NCI-H446 treated with DMSO at 0.1 percent for 48 hours (cell line): ENCODE measurements around the gene TCF7L2.

Source experiments
- DNase-seq: peaks from one replicate; lab custom pipeline; 2025; lab: John Stamatoyannopoulos, UW

TCF7L2 gene

GRCh38 chr10:113067501-113067900 lies 117.5 kb downstream of the TCF7L2 start:
- DNase-seq: no peak

DNA sequence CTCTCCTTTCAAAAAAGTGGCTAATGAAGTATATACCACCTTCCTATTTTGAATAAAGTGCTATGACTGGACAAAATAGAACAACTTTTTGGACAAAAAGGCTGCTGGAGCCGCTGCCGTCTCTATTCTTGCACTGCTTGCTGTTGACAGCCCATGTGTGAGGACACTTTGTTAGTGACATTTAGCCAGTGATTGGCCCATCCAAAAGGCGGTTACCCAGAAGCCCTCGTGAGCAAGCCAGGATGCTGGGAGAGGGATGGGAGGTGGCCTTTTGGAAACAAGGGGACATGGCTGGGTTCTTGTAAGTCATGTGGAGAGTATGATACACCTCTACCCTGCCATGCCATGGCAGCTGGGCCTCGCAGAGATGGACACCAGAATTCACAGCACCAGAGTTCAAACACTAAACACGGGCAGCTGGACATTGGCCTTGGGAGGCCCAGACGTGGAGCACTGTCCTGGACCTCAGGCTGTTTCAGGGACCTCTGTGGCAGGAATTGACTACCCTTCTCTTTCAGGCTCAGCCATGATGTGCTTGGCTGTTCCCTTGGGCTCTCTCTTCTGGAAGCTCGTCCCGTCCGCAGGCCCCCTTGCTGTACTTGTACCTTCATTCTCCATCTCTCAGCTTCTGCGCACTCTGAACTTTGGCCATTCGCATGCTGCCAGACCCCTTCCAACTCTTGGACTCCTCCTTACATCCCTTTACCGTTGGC lies 118.3 kb downstream of the TCF7L2 start:
- DNase-seq: no peak

DNA sequence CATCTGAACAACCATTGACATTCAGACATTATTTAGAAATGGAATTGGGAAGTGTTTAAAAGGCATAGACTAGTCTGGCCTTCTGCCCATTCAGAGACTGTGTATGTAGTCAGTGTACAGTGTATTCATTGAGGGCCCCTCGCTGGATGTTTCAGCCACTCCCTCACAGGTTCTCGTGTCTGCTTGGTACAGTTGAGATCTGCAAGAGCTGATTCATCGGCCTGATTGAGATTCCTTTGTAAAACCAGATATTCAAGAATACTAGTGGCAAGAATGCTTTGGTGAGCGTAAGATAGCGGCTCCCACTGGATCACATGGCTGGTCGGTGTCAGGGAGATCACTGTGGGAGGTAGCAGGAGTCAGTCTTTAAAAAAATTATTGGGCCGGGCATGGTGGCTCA lies 119.5 kb downstream of the TCF7L2 start:
- no peak for DNase-seq

GRCh38 chr10:113071446-113071845 lies 121.4 kb downstream of the TCF7L2 start:
- no peak for DNase-seq

GRCh38 chr10:113073549-113074189 lies 123.6 kb downstream of the TCF7L2 start:
- no peak for DNase-seq

DNA sequence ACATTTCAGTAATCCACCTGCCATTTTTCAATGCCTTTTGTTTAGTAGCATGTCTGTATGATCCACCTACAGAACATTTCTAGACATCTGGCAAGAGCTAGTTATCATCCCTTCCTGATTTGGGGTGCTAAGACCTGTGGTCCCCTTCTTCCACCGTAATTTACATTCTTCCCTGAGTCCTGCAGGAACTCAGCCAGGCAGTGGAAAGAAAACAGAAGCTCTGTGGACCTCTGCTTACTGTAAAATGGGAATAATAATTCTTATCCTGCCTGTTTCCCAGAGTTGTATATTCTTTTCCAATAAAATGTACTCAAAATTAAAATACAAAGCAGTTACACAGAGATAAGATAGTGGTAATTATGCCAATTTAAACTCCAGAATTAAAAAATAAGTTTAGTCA lies 126.9 kb downstream of the TCF7L2 start:
- DNase-seq: no peak

GRCh38 chr10:113078282-113078907 lies 128.3 kb downstream of the TCF7L2 start:
- DNase-seq: no peak

- no peak for DNase-seq
Measured at GRCh38 chr10:113080061-113080924, 130.2 kb downstream of the TCF7L2 start.

- DNase-seq: no peak
Measured at GRCh38 chr10:113080925-113081229, 130.8 kb downstream of the TCF7L2 start.

GRCh38 chr10:113084031-113084430 lies 134.0 kb downstream of the TCF7L2 start:
- no peak for DNase-seq

GRCh38 chr10:113085776-113086175 lies 135.7 kb downstream of the TCF7L2 start:
- no peak for DNase-seq

DNA sequence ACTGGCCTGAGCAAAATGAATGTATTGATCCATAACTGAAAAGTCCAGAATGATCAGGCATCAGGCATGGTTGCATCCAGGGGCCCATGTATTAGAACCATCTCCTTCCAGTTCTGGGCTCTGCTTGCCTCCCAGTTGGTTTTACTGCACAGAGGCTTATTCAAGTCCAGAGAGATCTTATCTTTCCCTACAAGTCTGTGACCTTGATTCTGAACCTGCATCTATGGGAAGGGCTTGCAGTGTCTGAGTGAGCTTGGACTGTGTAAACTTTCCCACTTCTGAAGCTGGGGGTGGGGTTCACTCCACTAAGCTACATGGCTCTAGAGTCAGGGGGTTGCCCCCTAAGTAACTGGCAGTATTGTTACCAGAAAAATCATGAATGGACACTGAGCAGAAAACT lies 136.2 kb downstream of the TCF7L2 start:
- DNase-seq: no peak

DNA sequence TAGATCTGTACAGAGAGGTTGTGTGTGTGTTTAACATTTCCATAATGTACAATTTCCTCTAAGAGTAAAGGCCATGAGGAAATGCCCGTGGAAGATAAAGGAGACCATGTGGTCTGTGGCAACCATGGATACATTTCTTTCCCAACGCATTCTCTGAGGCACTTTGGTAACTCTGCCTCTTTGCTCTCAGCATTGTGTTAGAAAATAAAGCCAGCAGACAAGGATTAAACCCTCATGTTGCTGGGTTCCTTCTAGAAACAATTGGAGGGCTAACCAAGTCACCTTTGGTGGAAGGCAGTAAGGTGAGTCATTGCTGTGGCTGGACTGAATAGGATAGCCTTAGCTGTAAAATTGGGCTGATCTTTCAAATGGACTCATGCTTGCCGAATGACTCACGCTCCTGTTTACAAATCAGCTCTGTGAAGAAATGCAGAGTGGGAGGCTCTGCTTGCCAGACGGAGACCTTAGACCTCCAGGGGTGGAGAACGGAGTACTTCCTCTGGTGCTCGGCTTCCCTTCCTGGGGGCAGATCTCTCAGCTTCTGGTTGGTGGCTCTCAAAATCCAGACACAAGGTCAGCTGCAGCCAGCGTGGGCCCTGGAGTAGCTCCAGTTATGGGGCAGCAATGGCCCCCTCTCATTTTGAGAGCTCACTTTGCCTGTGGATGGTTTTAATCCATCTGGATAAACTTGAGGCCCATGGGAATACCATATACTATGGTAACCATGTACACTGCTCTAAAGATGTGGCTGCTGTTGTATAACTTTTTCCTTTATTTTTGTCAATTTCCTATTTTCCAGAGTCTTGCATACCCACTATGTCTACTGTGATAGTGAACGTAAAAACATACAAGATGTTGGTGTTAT lies 137.3 kb downstream of the TCF7L2 start:
- no peak for DNase-seq

DNA sequence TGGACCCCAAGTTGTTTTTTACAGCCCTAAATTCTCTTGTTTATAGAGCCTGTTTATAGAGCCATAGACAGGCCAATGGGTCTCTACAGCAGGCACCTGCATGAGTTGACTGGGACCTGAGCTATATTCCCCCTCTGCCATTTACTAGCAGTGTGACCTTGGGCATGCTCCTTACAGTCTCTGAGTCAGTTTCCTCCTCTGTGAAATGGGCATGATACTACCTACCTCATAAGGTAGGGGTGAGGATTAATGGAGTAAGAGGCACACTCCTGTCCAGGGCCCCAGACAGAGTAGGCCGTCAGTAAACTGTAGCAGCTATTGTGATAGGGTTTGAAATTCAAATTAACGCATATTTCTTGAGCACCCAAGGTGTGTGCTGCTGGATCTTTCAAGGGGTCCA lies 138.1 kb downstream of the TCF7L2 start:
- no peak for DNase-seq

GRCh38 chr10:113089551-113089950 lies 139.5 kb downstream of the TCF7L2 start:
- DNase-seq: no peak

- no peak for DNase-seq
Measured at GRCh38 chr10:113091920-113092319, 141.9 kb downstream of the TCF7L2 start.

DNA sequence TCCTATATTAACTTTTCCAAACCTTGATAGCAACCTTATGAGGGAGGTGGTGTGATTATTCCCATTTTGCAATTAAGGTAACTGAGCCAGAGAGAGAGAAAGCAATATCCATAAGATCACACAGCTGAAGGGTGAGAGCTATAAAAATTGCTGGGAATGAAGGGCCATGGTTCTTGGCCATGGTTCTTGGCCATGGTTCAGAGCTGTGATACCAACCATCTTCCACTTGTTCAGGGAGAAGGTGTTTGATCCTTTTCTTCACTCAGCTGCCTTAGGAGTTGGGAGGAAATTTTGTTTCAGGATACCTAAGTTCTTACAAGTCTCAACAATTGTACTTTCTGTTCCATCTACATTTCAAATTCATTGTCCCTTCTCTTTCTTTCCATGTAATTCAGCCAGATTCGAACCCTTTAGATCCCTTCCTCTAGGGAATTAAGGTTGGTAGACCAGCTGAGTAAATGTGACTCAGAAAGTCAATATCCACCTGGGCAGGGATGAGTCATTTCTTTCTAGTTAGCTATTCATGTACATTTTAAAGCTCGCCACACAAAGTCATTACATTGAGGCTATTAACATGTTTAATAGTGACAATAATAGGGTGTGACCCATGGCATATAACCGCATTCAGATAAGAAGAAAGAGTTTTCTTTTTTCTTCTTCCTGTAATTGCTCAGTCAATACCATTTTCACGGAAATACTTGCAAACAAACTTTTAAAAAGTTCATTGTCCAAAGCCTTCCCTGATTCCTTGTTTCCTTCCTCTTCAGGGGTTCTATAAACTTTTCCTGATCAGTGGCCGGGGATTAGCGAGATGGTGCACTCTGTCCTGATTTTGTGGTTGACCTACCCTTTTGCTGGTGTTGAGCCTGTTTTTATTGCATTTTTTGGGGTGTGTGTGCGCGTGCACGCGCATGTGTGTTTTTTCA lies 143.4 kb downstream of the TCF7L2 start:
- DNase-seq: no peak

- DNase-seq: no peak
Measured at GRCh38 chr10:113094114-113094486, 144.1 kb downstream of the TCF7L2 start.

DNA sequence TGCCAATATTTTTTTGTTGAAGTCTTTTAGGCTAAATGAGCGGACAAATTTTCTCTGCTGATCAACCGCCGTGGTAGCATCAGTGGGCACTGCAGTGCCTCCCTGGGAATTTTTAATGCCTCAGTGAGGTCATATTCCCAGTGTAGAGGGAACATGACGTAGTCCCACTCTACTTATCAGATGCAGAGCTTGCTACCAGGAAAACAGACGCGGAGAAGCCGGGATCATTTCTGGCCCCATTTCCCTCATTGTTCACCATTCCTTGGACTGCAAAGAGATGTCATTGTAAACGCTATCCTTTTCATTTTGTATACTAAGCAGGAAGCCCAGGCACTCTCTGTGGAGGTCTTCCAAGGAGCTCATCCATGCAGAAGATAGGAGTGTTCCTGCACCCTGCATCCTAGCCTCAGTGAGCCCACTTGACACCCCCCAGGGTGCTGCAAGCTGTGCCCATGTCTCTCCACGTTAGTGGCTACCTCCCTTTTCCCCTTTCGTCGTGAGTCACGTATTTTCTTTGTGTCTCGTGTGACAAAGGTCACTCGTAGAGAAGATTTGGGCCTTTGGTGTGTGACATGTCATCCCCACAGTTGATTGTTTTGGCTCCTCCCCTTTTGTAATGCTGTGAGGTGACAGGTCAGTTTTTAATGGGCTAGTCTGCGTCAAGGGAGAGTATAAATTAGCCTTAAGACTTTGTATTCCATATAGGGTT lies 145.5 kb downstream of the TCF7L2 start:
- no peak for DNase-seq
